ENCODE measurements around the gene IFI27L1. TPM values are rescaled to one million over a fixed set of nuclear protein-coding genes. Genes with fewer than 3 reads are reported as not detected.

The IFI27L1 gene
- total RNA-seq, 1 experiment from 2014 or later = 6.6 TPM

- in situ Hi-C loops (cut with HindIII; ENCODE audit: low pct_unique_long_range_greater_than_20kb, low sequenced_read_pairs) = no loop called here
- DNase-seq (ENCODE audit: low read depth) = no peak
These were observed 61.7 kb downstream of the IFI27L1 start for GRCh38 chr14:94142836-94143235.

GRCh38 chr14:94143239-94143638, 62.1 kb downstream of the IFI27L1 start:
- in situ Hi-C loops (cut with HindIII; ENCODE audit: low pct_unique_long_range_greater_than_20kb, low sequenced_read_pairs) = no loop called here
- no peak for DNase-seq (ENCODE audit: low read depth)

DNA sequence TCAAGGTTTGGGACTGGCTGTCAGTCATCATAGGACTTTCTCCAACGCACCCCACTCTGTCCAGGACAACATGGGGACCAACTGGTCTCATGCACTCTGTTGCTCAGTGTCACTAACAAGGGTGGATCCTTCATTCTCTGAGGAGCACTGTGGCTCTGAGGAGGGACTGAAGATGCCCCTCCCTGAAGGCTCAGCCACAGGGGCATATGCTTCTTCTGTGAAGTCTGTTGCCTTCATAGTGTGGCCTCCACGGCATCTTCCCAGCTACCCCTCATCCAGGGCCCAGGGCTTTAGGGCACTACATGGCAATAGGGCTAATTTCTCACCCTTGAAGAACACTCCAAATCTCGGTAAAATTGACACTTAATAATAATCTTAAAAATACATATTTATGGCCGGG, 62.6 kb downstream of the IFI27L1 start:
- in situ Hi-C loops (cut with HindIII; ENCODE audit: low pct_unique_long_range_greater_than_20kb, low sequenced_read_pairs) = no loop called here
- DNase-seq (ENCODE audit: low read depth) = no peak

GRCh38 chr14:94144765-94145164, 63.7 kb downstream of the IFI27L1 start:
- in situ Hi-C loops (cut with HindIII; ENCODE audit: low pct_unique_long_range_greater_than_20kb, low sequenced_read_pairs) = no loop called here
- no peak for DNase-seq (ENCODE audit: low read depth)

- DNase-seq (ENCODE audit: low read depth) = no peak
- in situ Hi-C loops (cut with HindIII; ENCODE audit: low pct_unique_long_range_greater_than_20kb, low sequenced_read_pairs) = no loop called here
These were observed 64.9 kb downstream of the IFI27L1 start for GRCh38 chr14:94145902-94146527.

Other genes with a start within 250 kb of the IFI27L1 start
- not detected in 2 replicates for gene FAM181A, start 154.0 kb upstream of the IFI27L1 start, total RNA-seq (2014; rRNA removed; shearing (Covaris generic); ENCODE audit: low replicate concordance)
- 1.9 and 6.3 TPM in 2 replicates for gene ASB2, start 104.7 kb upstream of the IFI27L1 start, total RNA-seq (2014; rRNA removed; shearing (Covaris generic); ENCODE audit: low replicate concordance)
- gene CCDC197, start 84.0 kb upstream of the IFI27L1 start, total RNA-seq (2014; rRNA removed; shearing (Covaris generic); ENCODE audit: low replicate concordance) = not detected in 2 replicates
- 2.9 and 3.2 TPM in 2 replicates for gene OTUB2, start 55.0 kb upstream of the IFI27L1 start, total RNA-seq (2014; rRNA removed; shearing (Covaris generic); ENCODE audit: low replicate concordance)
- 89.6 and 108 TPM in 2 replicates for gene DDX24, start 108 bp upstream of the IFI27L1 start, total RNA-seq (2014; rRNA removed; shearing (Covaris generic); ENCODE audit: low replicate concordance)
- gene IFI27, start 29.4 kb downstream of the IFI27L1 start, total RNA-seq (2014; rRNA removed; shearing (Covaris generic); ENCODE audit: low replicate concordance) = 287 and 560 TPM in 2 replicates
- 115 and 144 TPM in 2 replicates for gene IFI27L2, start 48.3 kb downstream of the IFI27L1 start, total RNA-seq (2014; rRNA removed; shearing (Covaris generic); ENCODE audit: low replicate concordance)
- not detected in 2 replicates for gene PPP4R4, start 93.0 kb downstream of the IFI27L1 start, total RNA-seq (2014; rRNA removed; shearing (Covaris generic); ENCODE audit: low replicate concordance)
- not detected in 2 replicates for gene SERPINA10, start 212.0 kb downstream of the IFI27L1 start, total RNA-seq (2014; rRNA removed; shearing (Covaris generic); ENCODE audit: low replicate concordance)
- gene SERPINA6, start 242.0 kb downstream of the IFI27L1 start, total RNA-seq (2014; rRNA removed; shearing (Covaris generic); ENCODE audit: low replicate concordance) = 3.8 and 8.7 TPM in 2 replicates

All from Caki2 (cell line).